GM18517 (cell line): ENCODE results near the gene PCAT6.
A peak's percentile ranks its signal among the peaks of the same experiment; 100 is the strongest.

ENCODE experiments used
- ATAC-seq: cut with Tn5 transposase; IDR thresholded peaks from one replicate; pipeline ENCODE4 v1.9.1; 2021; ENCODE audit warnings: mild to moderate bottlenecking, moderate library complexity; ENCODE audit not compliant: unreplicated experiment

Gene PCAT6

DNA sequence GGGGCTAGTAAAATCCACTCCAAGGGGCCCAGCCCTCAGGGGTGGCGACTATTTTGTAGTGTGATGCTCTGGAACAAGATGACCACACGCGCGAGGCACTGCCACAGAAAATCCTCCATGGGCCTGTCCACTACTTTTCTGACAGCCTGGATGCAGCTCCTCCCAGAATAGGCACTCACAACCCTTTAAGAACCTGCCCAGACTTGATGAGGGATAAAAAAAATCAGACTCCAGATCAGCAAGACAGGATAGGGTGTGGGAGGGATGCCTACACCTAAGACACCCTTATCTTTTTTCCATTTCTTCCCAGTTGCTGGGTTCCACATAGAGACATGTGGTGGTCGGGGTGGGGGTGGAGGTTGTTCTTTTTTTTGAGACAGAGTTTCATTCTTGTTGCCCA is 33.5 kb downstream of the PCAT6 start:
- ATAC-seq = no peak

GRCh38 chr1:202844935-202845334 is 34.2 kb downstream of the PCAT6 start:
- ATAC-seq = no peak

DNA sequence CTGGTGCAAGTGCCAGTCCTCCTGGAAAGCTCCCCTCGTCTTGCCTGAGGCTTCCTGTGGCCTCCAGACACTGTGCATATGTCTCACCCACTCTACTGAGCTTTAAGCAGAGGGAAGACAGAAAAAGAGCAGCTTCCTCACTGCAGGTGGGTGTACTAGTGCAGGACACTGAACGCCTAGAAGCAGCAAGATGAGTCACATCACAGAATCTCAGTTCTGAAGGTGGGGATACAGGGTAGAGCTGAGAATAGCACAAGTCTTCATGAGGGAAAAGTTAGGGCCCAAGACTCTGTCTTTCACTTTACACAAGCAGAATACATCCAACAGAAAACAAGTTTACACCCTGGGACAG is 37.4 kb downstream of the PCAT6 start:
- no peak for ATAC-seq

DNA sequence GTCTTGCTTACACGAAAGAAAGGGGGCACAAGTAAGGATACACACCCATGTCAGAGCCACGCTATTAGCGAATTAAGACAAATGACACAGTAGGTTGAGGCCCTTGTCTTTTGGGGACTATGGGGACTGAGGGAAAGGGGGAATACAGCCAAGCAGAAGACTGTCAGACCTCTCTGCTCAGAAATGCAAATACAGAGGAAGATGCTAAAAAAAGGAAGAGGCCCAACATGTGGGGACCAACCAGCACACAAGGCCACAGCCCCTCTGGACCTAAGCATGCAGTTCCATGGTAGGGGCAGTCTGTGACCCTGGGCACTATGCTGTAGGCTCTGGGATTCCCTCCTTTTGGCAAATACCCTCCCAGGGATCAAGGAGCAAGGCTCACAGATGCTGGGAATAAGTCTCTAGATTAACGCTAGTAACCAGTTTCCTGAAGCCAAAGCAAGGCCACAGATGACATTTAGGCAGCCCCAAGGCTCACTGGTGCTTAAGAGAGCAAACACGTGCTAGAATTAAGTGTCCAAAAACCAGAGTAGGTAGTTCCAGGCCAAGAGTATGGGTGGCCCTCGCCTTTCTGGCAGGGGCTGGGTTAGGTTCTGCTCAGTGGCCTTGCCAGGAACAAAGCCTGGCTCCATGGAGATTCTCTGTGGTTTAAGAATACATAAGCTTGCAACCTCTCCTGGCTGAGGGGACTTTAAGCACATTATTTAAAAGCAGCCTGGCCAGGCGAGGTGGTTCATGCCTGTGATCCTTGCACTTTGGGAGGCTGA is 40.0 kb downstream of the PCAT6 start:
- ATAC-seq = no peak

DNA sequence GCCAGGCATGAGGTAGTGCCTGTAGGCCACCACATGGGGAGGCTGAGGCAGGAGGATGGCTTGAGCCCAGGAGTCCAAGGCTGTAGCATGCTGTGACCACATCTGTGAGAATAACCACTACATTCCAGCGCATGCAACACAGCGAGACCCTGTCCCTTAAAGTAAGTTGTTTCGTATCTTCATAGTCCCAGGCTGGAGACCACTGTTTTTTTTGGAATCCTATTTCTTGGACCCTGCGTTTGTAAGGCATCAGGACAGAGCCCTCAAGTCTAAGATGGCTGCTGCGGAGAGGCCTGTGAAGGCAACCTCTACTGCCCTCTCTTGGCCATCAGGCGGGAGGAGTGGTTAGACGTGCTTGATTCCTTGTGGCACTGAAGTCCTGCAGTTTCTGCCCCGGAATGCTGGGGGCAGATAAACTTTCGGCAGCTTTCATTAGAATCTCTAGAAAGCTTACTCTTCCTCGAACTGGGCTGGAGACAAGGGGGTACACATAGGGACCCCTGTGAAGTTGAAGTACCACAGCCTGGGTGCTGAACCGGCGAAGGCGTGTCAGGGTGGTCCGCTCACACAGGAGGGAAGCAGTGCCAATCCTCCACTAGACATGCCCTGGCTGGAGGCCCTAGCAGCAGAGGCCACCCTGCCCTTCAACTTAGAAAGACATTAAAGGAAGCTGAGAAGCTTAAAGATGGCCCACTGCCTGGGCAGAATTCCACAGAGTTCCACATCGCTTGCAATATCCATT is 41.6 kb downstream of the PCAT6 start:
- ATAC-seq = no peak

GRCh38 chr1:202854787-202855186 is 44.0 kb downstream of the PCAT6 start:
- ATAC-seq = no peak

DNA sequence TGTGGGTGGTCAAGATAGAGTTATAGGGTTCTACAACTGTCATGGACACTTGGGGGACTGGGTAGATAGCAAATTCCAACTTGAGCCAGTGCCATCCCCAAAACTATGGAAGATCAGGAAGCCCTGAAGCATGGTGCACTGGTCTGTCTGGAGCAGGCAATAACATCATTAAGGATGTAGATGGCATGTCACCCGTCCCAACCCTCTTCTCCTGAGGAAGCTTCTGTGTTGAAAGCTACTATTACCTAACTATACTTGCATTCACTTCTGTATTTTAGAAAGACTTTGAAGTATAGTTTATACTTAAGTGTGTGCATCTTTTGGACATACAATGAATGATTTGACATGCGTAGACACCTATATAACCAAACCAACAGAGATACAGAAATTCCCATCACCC is 45.3 kb downstream of the PCAT6 start:
- no peak for ATAC-seq

GRCh38 chr1:202857136-202857610 is 46.4 kb downstream of the PCAT6 start:
- ATAC-seq = no peak

DNA sequence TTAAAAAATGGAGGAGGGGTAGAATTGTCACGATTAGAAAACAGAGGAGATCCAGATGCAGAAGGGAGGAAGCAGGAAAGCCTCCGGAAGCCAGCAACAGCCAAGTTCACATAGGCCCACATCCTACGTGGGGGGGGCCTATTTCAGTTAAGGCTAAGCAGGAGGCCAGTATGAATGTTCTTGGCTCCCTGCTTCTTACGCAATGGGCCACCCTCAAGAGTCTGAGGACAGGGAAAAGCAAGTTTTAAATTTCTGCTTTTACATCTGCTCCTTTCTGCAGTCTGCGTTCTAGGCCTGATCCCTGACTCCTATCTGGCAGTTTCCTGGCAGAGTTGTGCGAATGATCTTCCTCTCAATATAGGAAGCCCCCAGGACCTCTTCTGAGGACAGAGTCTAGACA is 47.6 kb downstream of the PCAT6 start:
- ATAC-seq = no peak

DNA sequence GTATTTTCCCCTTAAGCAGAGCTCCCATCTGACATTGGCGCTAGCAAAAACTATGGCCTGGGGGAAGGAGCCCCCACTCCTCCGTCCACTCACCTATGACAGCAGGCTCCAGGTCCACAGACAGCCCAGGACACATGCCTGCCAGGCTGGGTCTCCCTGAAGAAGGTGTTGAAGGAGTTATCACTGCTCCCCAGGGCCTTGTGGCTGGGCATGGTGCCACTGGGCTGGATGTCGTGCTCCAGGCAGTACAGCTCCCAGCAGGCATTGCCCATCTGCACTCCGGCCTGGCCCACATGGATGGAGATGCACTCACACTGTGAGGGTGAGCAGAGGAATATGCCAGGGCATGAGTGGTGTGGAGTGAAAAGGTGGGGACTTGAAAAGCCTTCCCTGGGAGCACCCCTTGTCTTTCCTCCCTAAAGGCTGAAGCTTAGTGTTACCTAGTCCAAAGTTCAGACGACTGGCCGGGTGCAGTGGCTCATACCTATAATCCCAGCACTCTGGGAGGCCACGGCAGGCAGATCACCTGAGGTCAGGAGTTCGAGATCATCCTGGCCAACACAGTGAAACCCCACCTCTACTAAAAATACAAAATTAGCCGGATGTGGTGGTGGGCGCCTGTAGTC is 48.1 kb downstream of the PCAT6 start:
- no peak for ATAC-seq

GRCh38 chr1:202860744-202861419 is 50.1 kb downstream of the PCAT6 start:
- ATAC-seq = peak; percentile 32
